PC-3 (cell line): ENCODE data around the gene TYRO3. TPM values are rescaled to one million over a fixed set of nuclear protein-coding genes. Genes with fewer than 3 reads are reported as not detected.

Experiments used
- ATAC-seq: fragments of 200-7000 bp; cut with Tn5 transposase; 2 replicates; pipeline ENCODE4 v1.9.1; 2020; ENCODE audit warnings: mild to moderate bottlenecking, moderate library complexity
- BruUV-seq: library from RNA; stranded (reverse); fragments of 400-500 nt; replicated peaks from 2 replicates; lab custom pipeline; 2021; lab: Mats Ljungman, UMichigan
- CTCF ChIA-PET: fragments of 300-600 bp; sonication (Branson Sonifier 250); formaldehyde crosslinking; loops from one replicate; lab custom pipeline; 2022; ENCODE audit warnings: antibody characterized with exemption; lab: Charles Lee
- POLR2A ChIA-PET: fragments of 300-600 bp; sonication (Branson Sonifier 250); formaldehyde crosslinking; loops from one replicate; lab custom pipeline; 2022; ENCODE audit warnings: antibody characterized with exemption; ENCODE audit not compliant: unreplicated experiment; lab: Charles Lee
- DNase-seq: peaks from one replicate; pipeline ENCODE4 v3.0.0-alpha.2; 2015
- H2AFZ ChIP-seq: fragments of 300-600 bp; sonication (generic); 2 replicates; pipeline ENCODE4 v1.6.0; 2016; ENCODE audit warnings: antibody characterized with exemption, low read length
- H3F3A ChIP-seq: fragments of 300-600 bp; sonication (generic); one replicate; pipeline ENCODE4 v1.6.0; 2017; ENCODE audit warnings: antibody characterized with exemption, low read length, control low read depth, mild to moderate bottlenecking; ENCODE audit not compliant: unreplicated experiment
- H3K27ac ChIP-seq: fragments of 300-600 bp; sonication (generic); 2 replicates; pipeline ENCODE4 v1.5.1; 2016; ENCODE audit warnings: mild to moderate bottlenecking, low read length
- H3K27me3 ChIP-seq: fragments of 300-600 bp; sonication (generic); 2 replicates; pipeline ENCODE4 v1.6.1; 2016; ENCODE audit warnings: low read length, mixed read lengths
- H3K36me3 ChIP-seq: fragments of 300-600 bp; sonication (generic); 2 replicates; pipeline ENCODE4 v1.6.1; 2016; ENCODE audit warnings: low read depth, mixed run types, low read length, mixed read lengths
- H3K4me1 ChIP-seq: fragments of 300-600 bp; sonication (generic); 2 replicates; pipeline ENCODE4 v1.5.1; 2016; ENCODE audit warnings: low read length; ENCODE audit not compliant: insufficient read depth
- H3K4me2 ChIP-seq: fragments of 300-600 bp; sonication (generic); 2 replicates; pipeline ENCODE4 v1.6.0; 2016; ENCODE audit warnings: low read length
- H3K4me3 ChIP-seq: fragments of 300-600 bp; sonication (generic); 2 replicates; pipeline ENCODE4 v1.5.1; 2016; ENCODE audit warnings: mild to moderate bottlenecking, low read length, mixed read lengths
- H3K79me2 ChIP-seq: fragments of 300-600 bp; sonication (generic); 2 replicates; pipeline ENCODE4 v1.6.1; 2017; ENCODE audit warnings: low read length, mixed read lengths
- H3K9ac ChIP-seq: fragments of 300-600 bp; sonication (generic); 2 replicates; pipeline ENCODE4 v1.6.0; 2016; ENCODE audit warnings: mild to moderate bottlenecking, low read length
- H3K9me2 ChIP-seq: fragments of 300-600 bp; sonication (generic); replicated peaks from 2 replicates; pipeline ENCODE4 v1.6.1; 2016; ENCODE audit warnings: mixed run types, low read length, mixed read lengths
- H3K9me3 ChIP-seq: fragments of 300-600 bp; sonication (generic); 2 replicates; pipeline ENCODE4 v1.6.1; 2016; ENCODE audit warnings: low read length, mixed read lengths
- H4K20me1 ChIP-seq: fragments of 300-600 bp; sonication (generic); 2 replicates; pipeline ENCODE4 v1.6.1; 2016; ENCODE audit warnings: low read length, mixed read lengths
- EZH2 ChIP-seq: fragments of 300-600 bp; sonication (generic); IDR thresholded peaks from one replicate; pipeline ENCODE4 v1.6.1; 2017; ENCODE audit warnings: antibody characterized with exemption, mild to moderate bottlenecking, low read length; ENCODE audit not compliant: unreplicated experiment
- EZH2phosphoT487 ChIP-seq: fragments of 300-600 bp; sonication (generic); IDR thresholded peaks from 2 replicates; pipeline ENCODE4 v1.6.1; 2018; ENCODE audit warnings: mild to moderate bottlenecking, antibody characterized with exemption, low read length, borderline replicate concordance
- intact Hi-C: fragments of 100-400 bp; cut with micrococcal nuclease; formaldehyde crosslinking; loops from 2 replicates; pipeline ENCODE4 v1.9.0; 2023
- total RNA-seq: library from RNA; depleted of rRNA; stranded (reverse); fragments of >200 nt; gene quantifications from 2 replicates; pipeline ENCODE4 v1.2.3, GENCODE V29; 2014
- TF ChIP-seq, protein P1 (sequence below): fragments of 300-600 bp; sonication (generic); conservative IDR thresholded peaks from 2 replicates; pipeline ENCODE4 v1.5.1; 2017; ENCODE audit warnings: antibody characterized with exemption, low read depth, mild to moderate bottlenecking, low read length

TYRO3 gene
- total RNA-seq, 1 experiment from 2014 or later, result 23.5 TPM

DNA sequence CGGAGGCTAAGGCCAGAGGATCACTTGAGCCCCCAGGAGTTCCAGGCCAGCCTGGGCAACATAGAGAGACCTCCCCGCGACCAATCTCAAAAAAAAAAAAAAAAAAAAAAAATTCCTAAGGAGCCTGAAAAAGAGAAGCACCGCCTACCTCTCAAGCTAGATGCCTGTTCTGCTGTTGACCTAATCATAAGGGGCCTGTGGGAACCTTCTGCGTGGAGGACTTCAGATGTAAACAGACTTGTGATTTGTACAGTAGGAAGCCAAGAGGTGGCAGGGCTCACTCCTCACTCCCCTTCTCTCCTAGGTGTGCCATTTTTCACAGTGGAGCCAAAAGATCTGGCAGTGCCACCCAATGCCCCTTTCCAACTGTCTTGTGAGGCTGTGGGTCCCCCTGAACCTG is 3.2 kb downstream of the TYRO3 start:
- intact Hi-C loops, result no loop called here
- POLR2A ChIA-PET, result no interaction called here
- no peaks in the 10 kb centered on the region for H3F3A ChIP-seq
- no peak for DNase-seq
- no peak overlapping the region for H3K27ac ChIP-seq
- H3K4me2 ChIP-seq, result no peak overlapping the region
- CTCF ChIA-PET, result interaction anchor here (0.6 kb wide), 1 partner anchor 18 kb away, joined by 4 read pairs; the partner anchor contains the start of gene RPAP1
- no peaks in the 10 kb centered on the region for H4K20me1 ChIP-seq
- no peak overlapping the region for H3K9ac ChIP-seq
- H3K9me3 ChIP-seq, result no peaks in the 10 kb centered on the region
- H3K9me2 ChIP-seq, result no peaks in the 10 kb centered on the region
- no TSS peak for BruUV-seq
- H3K79me2 ChIP-seq, result 0 out of 2 replicates have a peak, but pooled peaks cover 6% of the 10 kb centered on the region
- H3K36me3 ChIP-seq, result no peaks in the 10 kb centered on the region
- peaks cover 18% of the 10 kb centered on the region for H3K4me1 ChIP-seq
- no peak for TF ChIP-seq EZH2
- TF ChIP-seq, protein P1, sequence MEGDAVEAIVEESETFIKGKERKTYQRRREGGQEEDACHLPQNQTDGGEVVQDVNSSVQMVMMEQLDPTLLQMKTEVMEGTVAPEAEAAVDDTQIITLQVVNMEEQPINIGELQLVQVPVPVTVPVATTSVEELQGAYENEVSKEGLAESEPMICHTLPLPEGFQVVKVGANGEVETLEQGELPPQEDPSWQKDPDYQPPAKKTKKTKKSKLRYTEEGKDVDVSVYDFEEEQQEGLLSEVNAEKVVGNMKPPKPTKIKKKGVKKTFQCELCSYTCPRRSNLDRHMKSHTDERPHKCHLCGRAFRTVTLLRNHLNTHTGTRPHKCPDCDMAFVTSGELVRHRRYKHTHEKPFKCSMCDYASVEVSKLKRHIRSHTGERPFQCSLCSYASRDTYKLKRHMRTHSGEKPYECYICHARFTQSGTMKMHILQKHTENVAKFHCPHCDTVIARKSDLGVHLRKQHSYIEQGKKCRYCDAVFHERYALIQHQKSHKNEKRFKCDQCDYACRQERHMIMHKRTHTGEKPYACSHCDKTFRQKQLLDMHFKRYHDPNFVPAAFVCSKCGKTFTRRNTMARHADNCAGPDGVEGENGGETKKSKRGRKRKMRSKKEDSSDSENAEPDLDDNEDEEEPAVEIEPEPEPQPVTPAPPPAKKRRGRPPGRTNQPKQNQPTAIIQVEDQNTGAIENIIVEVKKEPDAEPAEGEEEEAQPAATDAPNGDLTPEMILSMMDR, result no peak
- TF ChIP-seq EZH2phosphoT487, result no peak
- no peak for ATAC-seq
- H2AFZ ChIP-seq, result no peak overlapping the region
- no peak overlapping the region for H3K4me3 ChIP-seq
- no peaks in the 10 kb centered on the region for H3K27me3 ChIP-seq

DNA sequence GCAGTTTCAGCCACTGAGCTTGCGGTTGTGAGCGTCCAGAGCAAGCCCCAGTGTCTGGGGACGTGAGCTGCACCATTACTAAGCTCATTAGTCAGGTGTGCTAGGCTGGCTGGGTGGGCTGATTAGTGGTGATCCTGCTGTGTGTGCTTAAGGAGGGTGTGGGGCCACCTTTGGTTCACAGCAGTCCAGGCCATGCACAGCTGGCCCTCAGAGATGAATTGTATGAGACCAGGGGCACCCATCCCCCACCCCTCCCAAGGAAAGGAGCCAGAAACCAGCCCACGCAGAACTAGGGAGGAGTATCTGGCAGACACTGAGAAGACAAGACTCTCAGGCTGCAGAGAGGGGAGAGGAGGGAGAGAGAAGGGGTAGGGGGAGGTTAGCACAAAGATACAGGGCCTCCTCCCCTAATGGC is 3.8 kb downstream of the TYRO3 start:
- Histone ChIP-seq H3K4me2 (no peak overlapping the region), H3K27ac (no peak overlapping the region), H3K4me3 (no peak overlapping the region), H4K20me1 (no peaks in the 10 kb centered on the region), H3F3A (no peaks in the 10 kb centered on the region), H3K79me2 (0 out of 2 replicates have a peak, but pooled peaks cover 6% of the 10 kb centered on the region), H3K4me1 (peaks cover 16% of the 10 kb centered on the region), H3K9ac (no peak overlapping the region), H3K36me3 (no peaks in the 10 kb centered on the region), H3K9me2 (no peaks in the 10 kb centered on the region), H3K27me3 (no peaks in the 10 kb centered on the region), H3K9me3 (no peaks in the 10 kb centered on the region), H2AFZ (no peak overlapping the region)
- ChIA-PET CTCF (no interaction called here), POLR2A (no interaction called here)
- ATAC-seq (no peak), DNase-seq (no peak)
- TF ChIP-seq, protein P1, result no peak
- TF ChIP-seq EZH2phosphoT487, result no peak
- no peak for TF ChIP-seq EZH2
- BruUV-seq, result no TSS peak
- intact Hi-C loops, result no loop called here

DNA sequence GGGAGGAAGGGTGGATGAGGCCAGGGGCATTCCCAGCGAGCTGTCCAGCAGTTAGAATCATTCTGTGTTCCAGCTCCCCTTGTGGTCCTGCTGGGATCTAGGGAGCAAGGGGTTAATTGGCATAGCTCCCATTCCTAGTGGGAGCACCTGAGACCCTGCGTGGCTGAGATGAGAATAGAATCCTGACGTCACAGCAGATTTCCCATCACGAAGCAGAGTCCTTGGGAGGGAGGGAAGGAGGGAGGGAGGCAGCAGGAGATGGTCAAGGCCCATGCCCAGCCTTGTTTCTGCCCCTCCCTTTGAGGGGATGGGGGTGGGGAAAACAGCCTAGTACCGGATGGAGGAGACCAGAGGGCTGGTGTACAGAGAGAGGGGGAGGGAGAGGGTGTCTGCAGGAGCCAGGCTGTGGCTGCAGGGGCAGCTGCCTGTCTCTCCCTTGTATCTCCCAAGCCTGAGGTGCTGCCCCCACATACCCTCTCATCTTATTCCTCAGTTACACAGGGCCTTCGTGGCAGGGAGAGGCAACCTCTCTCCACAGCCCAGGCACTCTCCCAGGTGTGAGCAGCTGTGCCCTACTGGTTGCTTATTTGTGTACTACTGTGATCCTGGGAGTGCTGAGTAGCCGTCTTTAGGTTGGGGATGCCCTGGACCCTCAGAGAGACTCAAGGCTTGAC is 5.4 kb downstream of the TYRO3 start:
- no peak overlapping the region for H2AFZ ChIP-seq
- H3K4me2 ChIP-seq, result no peak overlapping the region
- BruUV-seq, result no TSS peak
- no peak for ATAC-seq
- no peak overlapping the region for H3K4me3 ChIP-seq
- no peak overlapping the region for H3K27ac ChIP-seq
- no peaks in the 10 kb centered on the region for H3K9me3 ChIP-seq
- ChIA-PET CTCF (no interaction called here), POLR2A (no interaction called here)
- no peaks in the 10 kb centered on the region for H3K9me2 ChIP-seq
- no peaks in the 10 kb centered on the region for H3F3A ChIP-seq
- H3K27me3 ChIP-seq, result no peaks in the 10 kb centered on the region
- intact Hi-C loops, result no loop called here
- no peak for DNase-seq
- H4K20me1 ChIP-seq, result no peaks in the 10 kb centered on the region
- 0 out of 2 replicates have a peak, but pooled peaks cover 6% of the 10 kb centered on the region for H3K79me2 ChIP-seq
- H3K9ac ChIP-seq, result no peak overlapping the region
- no peak for TF ChIP-seq EZH2
- no peak for TF ChIP-seq EZH2phosphoT487
- TF ChIP-seq, protein P1, result no peak
- no peaks in the 10 kb centered on the region for H3K36me3 ChIP-seq
- H3K4me1 ChIP-seq, result peaks cover 9% of the 10 kb centered on the region; the same call in 1 of the 2 replicates
